GM19452 (cell line): ENCODE data around the gene ESCO1.
"Not testable (repeated sequence)": the region's sequence is repeated elsewhere in the genome, so short reads cannot be mapped to it uniquely, and the experiment has no call there.

Experiments used
- ATAC-seq: cut with Tn5 transposase; IDR thresholded peaks from one replicate; pipeline ENCODE4 v1.9.1; 2021; ENCODE audit not compliant: unreplicated experiment

Gene ESCO1

GRCh38 chr18:21600526-21601410 is at the start of gene ESCO1:
Gene ESCO1 (minus strand): TSS chr18:21600704. CDS start chr18:21574843, 25,861 bp downstream.
- peak; percentile 91 for ATAC-seq

GRCh38 chr18:21640375-21640774 is 39.9 kb upstream of the ESCO1 start:
- not testable (repeated sequence) for ATAC-seq

GRCh38 chr18:21638822-21639221 is 38.3 kb upstream of the ESCO1 start:
- ATAC-seq: no peak

GRCh38 chr18:21636769-21637168 is 36.3 kb upstream of the ESCO1 start:
- no peak for ATAC-seq

GRCh38 chr18:21634588-21635199 is 34.2 kb upstream of the ESCO1 start:
- ATAC-seq: no peak

GRCh38 chr18:21632393-21632792 is 31.9 kb upstream of the ESCO1 start:
- ATAC-seq: no peak

GRCh38 chr18:21629089-21629832 is 28.8 kb upstream of the ESCO1 start:
- peak; percentile 94 for ATAC-seq

GRCh38 chr18:21621640-21622039 is 21.1 kb upstream of the ESCO1 start:
- not testable (repeated sequence) for ATAC-seq

GRCh38 chr18:21612125-21613039 is 11.9 kb upstream of the ESCO1 start, which contains the start of gene SNRPD1:
Gene SNRPD1 (plus strand): TSS chr18:21612314. CDS start chr18:21612430, 116 bp downstream.
- peak; percentile 99 for ATAC-seq

- ATAC-seq: not testable (repeated sequence)
Observed at GRCh38 chr18:21611401-21612124, 11.1 kb upstream of the ESCO1 start.

- no peak for ATAC-seq
Observed at GRCh38 chr18:21605213-21605612, 4.7 kb upstream of the ESCO1 start.

GRCh38 chr18:21604671-21605070 is 4.2 kb upstream of the ESCO1 start:
- no peak for ATAC-seq

GRCh38 chr18:21602299-21602587 is 1.7 kb upstream of the ESCO1 start:
- ATAC-seq: no peak

GRCh38 chr18:21599585-21600525 is 649 bp downstream of the ESCO1 start:
- ATAC-seq: peak; percentile 37

- ATAC-seq: no peak
Observed at GRCh38 chr18:21598726-21599584, 1.5 kb downstream of the ESCO1 start.

GRCh38 chr18:21597620-21598019 is 2.9 kb downstream of the ESCO1 start:
- no peak for ATAC-seq

- no peak for ATAC-seq
Observed at GRCh38 chr18:21593540-21594257, 6.8 kb downstream of the ESCO1 start.
